Measurements from ENCODE around the gene INPP5A.
"Not testable (repeated sequence)": the region's sequence is repeated elsewhere in the genome, so short reads cannot be mapped to it uniquely, and the experiment has no call there.

The INPP5A gene

DNA sequence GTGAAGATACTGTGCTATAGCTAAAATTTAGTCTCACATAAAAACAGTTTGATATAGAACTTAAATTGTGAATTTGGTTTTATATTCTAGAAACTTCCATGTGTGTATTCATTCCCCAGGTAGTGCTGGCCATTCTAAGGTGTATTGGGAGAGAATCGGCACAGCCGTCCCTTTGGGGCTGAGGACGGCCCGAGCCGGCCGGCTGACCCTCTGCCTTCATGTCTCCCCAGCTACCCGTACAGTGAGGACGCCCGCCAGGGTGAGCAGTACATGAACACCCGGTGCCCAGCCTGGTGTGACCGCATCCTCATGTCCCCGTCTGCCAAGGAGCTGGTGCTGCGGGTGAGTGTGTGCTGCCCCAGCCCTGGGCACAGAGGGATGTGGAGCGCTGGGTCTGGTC, 239.9 kb downstream of the INPP5A start:
- DNase-seq = no peak

- no peak for DNase-seq
These were observed 242.1 kb downstream of the INPP5A start for GRCh38 chr10:132779549-132780294.

DNA sequence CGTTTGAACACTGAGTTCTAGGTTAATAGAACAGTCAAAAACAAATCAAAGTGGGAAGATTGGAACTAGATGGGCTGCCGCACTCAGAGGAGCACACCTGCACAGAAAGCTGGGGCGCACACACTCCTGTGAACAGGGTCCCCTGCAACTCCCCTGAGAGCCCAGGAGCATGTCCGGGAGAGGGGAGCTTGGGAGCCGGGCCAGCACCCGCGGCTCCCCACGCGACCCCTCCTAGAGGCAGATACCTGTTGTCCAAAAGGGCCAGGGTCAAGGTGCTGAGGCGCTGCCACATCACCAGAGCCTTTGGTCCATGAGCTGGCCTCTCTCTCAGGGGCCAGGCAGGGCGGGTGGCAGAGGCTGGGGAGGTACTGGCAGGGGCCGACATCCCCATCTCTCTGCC, 242.8 kb downstream of the INPP5A start:
- no peak for DNase-seq

- DNase-seq = no peak
These were observed 244.0 kb downstream of the INPP5A start for GRCh38 chr10:132781556-132781955.

DNA sequence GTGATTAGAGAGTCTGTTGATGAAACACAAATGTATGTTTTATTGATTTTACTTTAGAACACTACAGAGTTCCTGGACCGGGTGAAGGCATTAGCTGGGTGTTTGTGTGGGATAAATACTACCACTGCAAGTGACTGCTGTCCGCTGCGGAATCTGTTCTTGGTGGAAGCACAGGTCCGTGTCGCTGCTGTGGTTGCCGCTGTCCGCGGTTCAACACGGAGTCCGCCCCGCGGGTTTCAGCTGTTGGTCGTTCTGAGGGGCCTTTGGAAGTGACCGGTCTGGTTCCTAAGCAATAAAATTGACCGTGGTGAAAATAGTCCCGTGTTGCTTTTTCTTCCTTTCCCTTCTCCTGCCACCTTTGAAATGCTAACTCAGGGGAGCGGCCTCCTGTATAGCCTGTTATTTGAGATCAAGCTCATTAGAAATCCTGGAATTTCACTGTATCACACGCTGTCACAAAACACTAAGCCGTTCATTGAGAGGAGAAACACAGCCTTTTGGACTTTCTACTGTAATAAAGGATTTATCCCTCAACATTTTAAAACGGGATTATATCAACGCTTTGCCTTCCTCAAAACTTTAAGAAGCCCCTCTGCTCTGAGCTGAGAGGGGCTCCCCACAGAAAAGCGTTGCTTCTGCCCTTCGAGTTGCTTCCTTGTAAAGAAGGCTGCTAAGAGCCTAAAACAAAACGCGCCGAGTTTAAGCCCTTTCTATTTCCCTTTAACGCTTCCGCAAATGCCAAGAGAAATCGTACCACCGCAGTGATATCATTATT, 245.8 kb downstream of the INPP5A start:
- no peak for DNase-seq

DNA sequence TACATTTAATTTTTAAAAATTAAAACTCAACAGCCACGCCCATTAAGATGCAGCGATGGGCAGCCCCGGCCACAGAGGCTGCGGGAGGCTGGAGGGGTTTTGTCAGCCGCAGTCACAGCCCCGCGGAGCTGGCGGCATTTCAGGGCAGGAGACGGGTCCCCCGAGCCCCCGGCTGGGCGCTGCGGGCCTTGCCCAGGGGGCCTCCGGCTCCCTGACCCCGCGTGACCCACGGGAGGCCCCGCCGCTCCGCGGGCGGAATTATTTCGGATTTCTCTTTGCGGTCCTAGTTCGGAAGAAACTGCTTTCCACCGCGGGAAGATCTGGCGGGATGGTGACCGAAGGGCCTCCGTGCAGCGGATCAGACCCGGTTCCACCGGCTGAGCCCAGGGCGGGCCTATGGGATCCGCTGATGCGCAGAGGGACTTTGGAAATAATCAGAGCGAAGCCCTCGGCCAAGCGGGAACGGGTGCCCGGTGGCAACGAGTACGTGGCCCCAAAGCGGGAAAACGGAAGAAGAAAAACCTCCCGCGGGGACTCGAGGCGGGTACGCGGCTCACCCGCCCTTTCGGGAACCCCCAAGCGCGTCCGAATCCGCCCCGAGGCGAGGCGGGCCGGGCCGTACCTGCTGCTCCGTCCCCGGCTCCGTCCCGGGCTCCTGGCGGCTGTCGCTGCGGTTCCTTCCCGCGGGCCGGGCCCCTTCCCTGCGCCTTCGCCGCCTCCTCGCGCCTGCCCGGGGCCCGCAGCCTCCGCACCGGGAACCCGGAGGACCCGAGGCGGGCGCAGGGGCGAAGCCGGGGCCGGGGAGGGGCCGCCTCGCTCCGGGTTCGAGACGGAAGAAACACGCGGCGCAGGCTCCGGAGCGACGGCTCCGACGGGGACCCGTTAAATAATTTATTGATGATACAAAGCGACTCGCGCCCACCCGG, 246.6 kb downstream of the INPP5A start:
- no peak for DNase-seq

GRCh38 chr10:132784866-132785722, 247.5 kb downstream of the INPP5A start:
- DNase-seq = no peak

- no peak for DNase-seq
These were observed 248.3 kb downstream of the INPP5A start, which contains the start of gene NKX6-2 for GRCh38 chr10:132785723-132786475. Gene NKX6-2, minus strand, starts transcription at chr10:132786147. Its CDS starts 199 bp downstream, at chr10:132785948.

DNA sequence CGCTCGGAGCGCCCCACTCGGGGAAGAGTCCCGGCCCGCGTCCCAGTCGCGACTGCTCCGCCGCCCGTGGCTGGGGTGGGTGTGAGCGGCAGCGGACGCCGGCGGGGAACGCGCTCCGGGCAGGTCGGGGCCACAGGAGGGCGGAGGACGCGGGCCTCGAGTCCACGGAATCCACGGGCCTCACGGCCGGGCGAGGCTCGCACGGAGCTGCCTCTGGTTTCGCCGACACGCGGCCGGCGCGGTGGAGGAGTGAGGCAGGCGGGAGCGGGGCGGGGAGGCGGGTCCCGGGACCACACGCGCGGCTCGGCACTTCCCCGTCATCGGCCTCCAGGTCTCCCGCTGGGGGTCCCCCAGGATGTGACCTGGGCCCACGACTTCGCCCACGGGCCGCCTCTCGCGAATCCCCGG, 248.9 kb downstream of the INPP5A start:
- no peak for DNase-seq

GRCh38 chr10:132786884-132787494, 249.4 kb downstream of the INPP5A start:
- no peak for DNase-seq

GRCh38 chr10:132787495-132788179, 250.1 kb downstream of the INPP5A start:
- DNase-seq = no peak

- peak; percentile 13 for DNase-seq
These were observed 250.7 kb downstream of the INPP5A start for GRCh38 chr10:132788180-132788830.

DNA sequence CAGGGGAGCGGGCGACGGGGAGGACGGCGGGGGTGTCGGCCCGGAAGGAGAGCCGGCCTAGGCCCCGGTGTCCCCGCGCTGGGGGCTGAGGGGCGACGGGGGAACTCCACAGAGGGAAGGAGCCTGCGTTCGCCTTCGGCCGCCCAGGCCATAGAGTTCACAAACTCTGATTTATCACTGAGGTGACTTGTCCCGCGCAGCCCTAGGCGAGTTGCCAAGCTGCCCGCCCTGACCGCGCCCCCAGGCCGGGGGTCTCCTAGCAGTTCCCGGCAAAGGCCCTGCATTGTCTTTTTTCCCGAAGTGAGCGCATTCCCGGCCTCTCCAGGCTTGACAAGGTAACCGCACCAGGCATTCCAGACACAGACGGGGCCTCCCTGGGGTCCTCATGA, 251.2 kb downstream of the INPP5A start:
- DNase-seq = no peak

DNA sequence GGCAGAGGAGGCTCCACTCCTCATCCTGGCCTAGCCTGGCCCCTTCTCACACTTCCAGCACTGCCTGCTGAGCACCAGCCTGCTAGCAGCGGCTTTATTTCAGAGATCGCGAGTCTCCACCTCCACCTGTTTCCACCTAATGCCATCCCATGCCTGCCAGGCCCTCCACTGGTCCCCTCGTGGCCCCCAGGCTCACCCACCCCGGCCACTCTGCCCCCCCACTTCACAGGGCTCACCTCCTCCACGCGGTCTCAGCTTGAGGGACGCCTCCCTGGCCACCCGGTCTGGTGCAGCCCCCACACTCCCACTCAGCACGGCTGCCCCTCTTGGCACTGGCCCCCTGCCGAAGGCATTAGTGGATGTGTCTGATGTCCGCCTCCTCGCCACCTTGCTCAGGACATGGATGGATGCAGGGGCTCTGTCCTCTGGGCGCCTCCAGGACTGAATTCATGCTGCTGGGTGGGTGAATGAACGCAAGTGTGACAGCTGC, 252.1 kb downstream of the INPP5A start:
- DNase-seq = no peak

DNA sequence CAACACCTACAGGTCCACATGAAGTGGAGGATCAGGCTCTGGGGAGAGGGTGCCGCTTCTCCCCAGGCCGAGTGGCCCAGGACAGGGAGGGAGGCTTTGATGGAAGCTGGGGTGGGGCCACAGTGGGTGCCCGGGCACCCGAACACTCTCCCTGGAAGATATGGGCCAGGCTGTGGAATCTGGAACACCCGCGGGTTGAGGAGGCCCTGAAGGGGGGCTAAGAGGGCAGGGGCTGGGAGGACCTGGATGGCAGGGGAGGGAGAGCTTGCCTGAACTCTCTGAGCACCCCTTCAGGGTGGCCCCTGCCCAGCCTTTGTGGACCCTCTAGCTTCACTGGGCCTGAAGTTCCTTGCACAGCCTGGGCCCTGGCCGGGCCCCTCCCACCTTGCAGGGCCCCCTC, 252.9 kb downstream of the INPP5A start:
- DNase-seq = no peak

- DNase-seq = no peak
These were observed 253.6 kb downstream of the INPP5A start for GRCh38 chr10:132790934-132791829.

GRCh38 chr10:132792099-132792498, 254.5 kb downstream of the INPP5A start:
- DNase-seq = not testable (repeated sequence)

DNA sequence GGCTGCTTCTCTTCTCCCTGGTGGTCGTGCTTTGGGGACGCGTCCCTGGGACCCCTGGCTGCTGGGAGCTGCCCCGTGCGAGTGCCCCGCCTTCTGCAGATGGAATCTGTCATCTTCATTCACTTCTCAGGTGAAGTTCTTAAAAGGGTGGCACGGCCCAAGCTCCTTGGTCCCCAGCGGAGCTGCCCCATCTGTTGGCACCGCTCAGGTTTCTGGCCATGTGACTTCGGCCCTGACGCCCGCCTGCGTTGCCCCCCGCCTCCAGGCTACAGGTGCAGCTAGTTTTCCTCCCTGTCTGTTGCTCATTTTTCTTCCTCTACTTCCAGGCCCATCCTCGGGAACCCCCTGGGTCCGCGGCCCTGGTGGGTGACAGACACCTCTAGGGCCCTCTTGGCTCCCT, 255.2 kb downstream of the INPP5A start:
- no peak for DNase-seq
